Activated CD8-positive, alpha-beta T cell treated with anti-CD3 and anti-CD28 coated beads, Interleukin-2, amount 10 ng/mL, durations not matched to agents 7 days and 5 days (primary cell): Measurements from ENCODE around the gene SDC1. TPM values are rescaled to one million over a fixed set of nuclear protein-coding genes. Genes with fewer than 3 reads are reported as not detected.

Source experiments
- ATAC-seq: fragments of 150-1000 bp; cut with Tn5 transposase; one replicate; pipeline ENCODE4 v1.10.0; 2021; ENCODE audit warnings: moderate library complexity
- CTCF ChIA-PET: fragments of 350-600 bp; sonication (Branson Sonifier 250); formaldehyde crosslinking; loops from one replicate; lab custom pipeline; 2021; ENCODE audit warnings: antibody characterized with exemption; lab: Charles Lee
- POLR2A ChIA-PET: fragments of 350-600 bp; sonication (Branson Sonifier 250); formaldehyde crosslinking; loops from one replicate; lab custom pipeline; 2021; ENCODE audit warnings: antibody characterized with exemption; lab: Charles Lee
- DNase-seq: peaks from one replicate; pipeline ENCODE4 v3.0.0-alpha.2; 2020
- H3K27ac Mint-ChIP-seq: one replicate; pipeline ENCODE4 v1.8.0; 2021; ENCODE audit warnings: mild to moderate bottlenecking, mixed read lengths
- H3K27me3 Mint-ChIP-seq: one replicate; pipeline ENCODE4 v1.8.0; 2021; ENCODE audit warnings: low read depth, mixed read lengths
- H3K36me3 Mint-ChIP-seq: one replicate; pipeline ENCODE4 v1.8.0; 2021; ENCODE audit warnings: low read depth, mixed read lengths
- H3K4me1 Mint-ChIP-seq: one replicate; pipeline ENCODE4 v1.8.0; 2021; ENCODE audit warnings: low read depth, mixed read lengths
- H3K4me3 Mint-ChIP-seq: one replicate; pipeline ENCODE4 v1.8.0; 2021; ENCODE audit warnings: mild to moderate bottlenecking, mixed read lengths
- H3K9me3 Mint-ChIP-seq: one replicate; pipeline ENCODE4 v1.8.0; 2022; ENCODE audit warnings: mixed read lengths; ENCODE audit not compliant: insufficient read depth
- total RNA-seq, 2 experiments: library from RNA; stranded (reverse); gene quantifications; one replicate each; pipeline ENCODE4 v1.2.3, GENCODE V29; 2021

Gene SDC1
- total RNA-seq, 2 experiments from 2014 or later = not detected

- POLR2A ChIA-PET = no interaction called here
- ATAC-seq (no peak), DNase-seq (no peak)
- Mint-ChIP-seq H3K27me3 (peaks cover 4% of the 10 kb centered on the region), H3K9me3 (no peaks in the 10 kb centered on the region), H3K27ac (no peak overlapping the region), H3K36me3 (no peaks in the 10 kb centered on the region), H3K4me3 (no peak overlapping the region), H3K4me1 (no peaks in the 10 kb centered on the region)
- CTCF ChIA-PET = no interaction called here
Measured at GRCh38 chr2:20185176-20186022, 39.5 kb downstream of the SDC1 start.

- ChIA-PET POLR2A (no interaction called here), CTCF (no interaction called here)
- ATAC-seq = no peak
- no peak overlapping the region for H3K4me3 Mint-ChIP-seq
- no peak for DNase-seq
- peaks cover 4% of the 10 kb centered on the region for H3K27me3 Mint-ChIP-seq
- no peaks in the 10 kb centered on the region for H3K4me1 Mint-ChIP-seq
- no peaks in the 10 kb centered on the region for H3K9me3 Mint-ChIP-seq
- no peak overlapping the region for H3K27ac Mint-ChIP-seq
- no peaks in the 10 kb centered on the region for H3K36me3 Mint-ChIP-seq
Measured at GRCh38 chr2:20184067-20184938, 40.6 kb downstream of the SDC1 start.

- H3K4me3 Mint-ChIP-seq = no peak overlapping the region
- H3K27ac Mint-ChIP-seq = no peak overlapping the region
- no peak for DNase-seq
- no peaks in the 10 kb centered on the region for H3K4me1 Mint-ChIP-seq
- no peaks in the 10 kb centered on the region for H3K36me3 Mint-ChIP-seq
- no peak for ATAC-seq
- CTCF ChIA-PET = no interaction called here
- peaks cover 4% of the 10 kb centered on the region for H3K27me3 Mint-ChIP-seq
- POLR2A ChIA-PET = no interaction called here
- H3K9me3 Mint-ChIP-seq = no peaks in the 10 kb centered on the region
Measured at GRCh38 chr2:20183373-20183772, 41.6 kb downstream of the SDC1 start.

- Mint-ChIP-seq H3K27me3 (peaks cover 4% of the 10 kb centered on the region), H3K9me3 (no peaks in the 10 kb centered on the region), H3K4me3 (no peak overlapping the region), H3K27ac (no peak overlapping the region), H3K4me1 (no peaks in the 10 kb centered on the region), H3K36me3 (no peaks in the 10 kb centered on the region)
- ATAC-seq (no peak), DNase-seq (no peak)
- CTCF ChIA-PET = no interaction called here
- POLR2A ChIA-PET = no interaction called here
Measured at GRCh38 chr2:20182241-20182931, 42.5 kb downstream of the SDC1 start.

- H3K4me1 Mint-ChIP-seq = no peaks in the 10 kb centered on the region
- DNase-seq = no peak
- ATAC-seq = no peak
- no peak overlapping the region for H3K27ac Mint-ChIP-seq
- H3K36me3 Mint-ChIP-seq = no peaks in the 10 kb centered on the region
- POLR2A ChIA-PET = no interaction called here
- CTCF ChIA-PET = no interaction called here
- H3K4me3 Mint-ChIP-seq = no peak overlapping the region
- no peaks in the 10 kb centered on the region for H3K9me3 Mint-ChIP-seq
- H3K27me3 Mint-ChIP-seq = peaks cover 4% of the 10 kb centered on the region
Measured at GRCh38 chr2:20181761-20182160, 43.2 kb downstream of the SDC1 start.

- H3K36me3 Mint-ChIP-seq = no peaks in the 10 kb centered on the region
- no peak for DNase-seq
- H3K4me1 Mint-ChIP-seq = no peaks in the 10 kb centered on the region
- POLR2A ChIA-PET = no interaction called here
- H3K27me3 Mint-ChIP-seq = peaks cover 4% of the 10 kb centered on the region
- no peaks in the 10 kb centered on the region for H3K9me3 Mint-ChIP-seq
- no peak overlapping the region for H3K27ac Mint-ChIP-seq
- CTCF ChIA-PET = no interaction called here
- no peak for ATAC-seq
- H3K4me3 Mint-ChIP-seq = no peak overlapping the region
Measured at GRCh38 chr2:20180676-20181648, 44.0 kb downstream of the SDC1 start.

GRCh38 chr2:20179755-20180594 lies 45.0 kb downstream of the SDC1 start:
- Mint-ChIP-seq H3K27me3 (peaks cover 4% of the 10 kb centered on the region), H3K4me3 (no peak overlapping the region), H3K9me3 (no peaks in the 10 kb centered on the region), H3K36me3 (no peaks in the 10 kb centered on the region), H3K27ac (no peak overlapping the region), H3K4me1 (no peaks in the 10 kb centered on the region)
- ATAC-seq = no peak
- DNase-seq = no peak
- ChIA-PET POLR2A (no interaction called here), CTCF (no interaction called here)

- no peaks in the 10 kb centered on the region for H3K36me3 Mint-ChIP-seq
- H3K4me3 Mint-ChIP-seq = no peak overlapping the region
- no peaks in the 10 kb centered on the region for H3K4me1 Mint-ChIP-seq
- POLR2A ChIA-PET = no interaction called here
- CTCF ChIA-PET = no interaction called here
- ATAC-seq = no peak
- no peak for DNase-seq
- no peaks in the 10 kb centered on the region for H3K9me3 Mint-ChIP-seq
- H3K27me3 Mint-ChIP-seq = peaks cover 4% of the 10 kb centered on the region
- no peak overlapping the region for H3K27ac Mint-ChIP-seq
Measured at GRCh38 chr2:20179466-20179754, 45.5 kb downstream of the SDC1 start.

GRCh38 chr2:20178666-20179465 lies 46.1 kb downstream of the SDC1 start:
- Mint-ChIP-seq H3K4me1 (no peaks in the 10 kb centered on the region), H3K9me3 (no peaks in the 10 kb centered on the region), H3K4me3 (no peak overlapping the region), H3K36me3 (no peaks in the 10 kb centered on the region), H3K27ac (no peak overlapping the region), H3K27me3 (peaks cover 4% of the 10 kb centered on the region)
- ChIA-PET CTCF (no interaction called here), POLR2A (no interaction called here)
- no peak for ATAC-seq
- no peak for DNase-seq

- H3K4me3 Mint-ChIP-seq = no peak overlapping the region
- DNase-seq (no peak), ATAC-seq (no peak)
- H3K36me3 Mint-ChIP-seq = no peaks in the 10 kb centered on the region
- no peaks in the 10 kb centered on the region for H3K9me3 Mint-ChIP-seq
- no peaks in the 10 kb centered on the region for H3K4me1 Mint-ChIP-seq
- ChIA-PET CTCF (no interaction called here), POLR2A (no interaction called here)
- H3K27me3 Mint-ChIP-seq = peaks cover under 1% of the 10 kb centered on the region
- H3K27ac Mint-ChIP-seq = no peak overlapping the region
Measured at GRCh38 chr2:20178249-20178607, 46.7 kb downstream of the SDC1 start.
